SH-SY5Y (cell line): ENCODE measurements around the gene MYRIP.

Source experiments
- GATA2 ChIP-seq: IDR thresholded peaks from 2 replicates; pipeline ENCODE4 v1.6.1; 2011; ENCODE audit warnings: mild to moderate bottlenecking, low read depth, low read length
- GATA3 ChIP-seq: IDR thresholded peaks from 2 replicates; pipeline ENCODE4 v1.6.1; 2011; ENCODE audit warnings: low read depth, mild to moderate bottlenecking, low read length, moderate library complexity

Gene MYRIP

GRCh38 chr3:40228792-40229350 lies 419.5 kb downstream of the MYRIP start:
- TF ChIP-seq GATA3 (no peak), GATA2 (no peak)

- TF ChIP-seq GATA3 (no peak), GATA2 (no peak)
Observed at GRCh38 chr3:40229386-40229785, 420.0 kb downstream of the MYRIP start.

- TF ChIP-seq GATA2 (no peak), GATA3 (no peak)
Observed at GRCh38 chr3:40229963-40230362, 420.6 kb downstream of the MYRIP start.

GRCh38 chr3:40230382-40230781 lies 421.0 kb downstream of the MYRIP start:
- TF ChIP-seq GATA2 (no peak), GATA3 (no peak)

- TF ChIP-seq GATA3, result no peak
Observed at GRCh38 chr3:40232626-40233025, 423.2 kb downstream of the MYRIP start.

GRCh38 chr3:40237159-40237558 lies 427.8 kb downstream of the MYRIP start:
- TF ChIP-seq GATA3 (no peak), GATA2 (no peak)

- no peak for TF ChIP-seq GATA2
- TF ChIP-seq GATA3, result no peak
Observed at GRCh38 chr3:40237889-40238571, 428.6 kb downstream of the MYRIP start.

GRCh38 chr3:40240921-40241320 lies 431.5 kb downstream of the MYRIP start:
- TF ChIP-seq GATA2 (no peak), GATA3 (no peak)

- TF ChIP-seq GATA2 (no peak), GATA3 (no peak)
Observed at GRCh38 chr3:40242216-40242615, 432.8 kb downstream of the MYRIP start.

GRCh38 chr3:40242638-40243037 lies 433.2 kb downstream of the MYRIP start:
- no peak for TF ChIP-seq GATA3
- no peak for TF ChIP-seq GATA2

GRCh38 chr3:40243056-40243455 lies 433.6 kb downstream of the MYRIP start:
- TF ChIP-seq GATA2 (no peak), GATA3 (no peak)

GRCh38 chr3:40247714-40248454 lies 438.5 kb downstream of the MYRIP start:
- TF ChIP-seq GATA2, result no peak

GRCh38 chr3:40248591-40248990 lies 439.2 kb downstream of the MYRIP start:
- TF ChIP-seq GATA3 (no peak), GATA2 (no peak)

- no peak for TF ChIP-seq GATA3
- TF ChIP-seq GATA2, result no peak
Observed at GRCh38 chr3:40249168-40249567, 439.8 kb downstream of the MYRIP start.

- TF ChIP-seq GATA3, result no peak
- no peak for TF ChIP-seq GATA2
Observed at GRCh38 chr3:40254491-40254890, 445.1 kb downstream of the MYRIP start.

GRCh38 chr3:40254891-40255290 lies 445.5 kb downstream of the MYRIP start:
- TF ChIP-seq GATA2, result no peak
- TF ChIP-seq GATA3, result no peak
